HG03571 (cell line): ENCODE results near the gene CATSPER1.

Experiments used
- ATAC-seq: cut with Tn5 transposase; IDR thresholded peaks from one replicate; pipeline ENCODE4 v1.9.1; 2021; ENCODE audit not compliant: unreplicated experiment

Gene CATSPER1

GRCh38 chr11:66026017-66026529 lies at the start of gene CATSPER1:
CATSPER1 (minus strand) TSS chr11:66026479; CDS start chr11:66026379, 100 bp downstream.
- no peak for ATAC-seq

DNA sequence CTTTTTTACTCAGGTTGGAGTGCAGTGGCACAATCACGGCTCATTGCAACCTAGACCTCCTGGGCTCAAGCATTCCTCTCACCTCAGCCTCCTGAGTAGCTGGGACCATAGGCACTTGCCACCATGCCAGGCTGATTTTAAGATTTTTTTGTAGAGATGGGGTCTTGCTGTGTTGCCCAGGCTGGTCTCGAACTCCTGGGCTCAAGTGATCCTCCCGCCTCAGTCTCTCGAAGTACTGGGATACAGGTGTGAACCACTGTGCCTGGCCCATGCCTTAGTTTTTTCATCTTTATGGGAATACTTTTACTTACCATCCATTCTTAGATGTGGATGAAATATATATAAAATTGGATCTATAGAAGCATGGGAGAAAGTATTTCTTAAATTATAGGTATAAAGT lies 49.0 kb upstream of the CATSPER1 start:
- no peak for ATAC-seq

DNA sequence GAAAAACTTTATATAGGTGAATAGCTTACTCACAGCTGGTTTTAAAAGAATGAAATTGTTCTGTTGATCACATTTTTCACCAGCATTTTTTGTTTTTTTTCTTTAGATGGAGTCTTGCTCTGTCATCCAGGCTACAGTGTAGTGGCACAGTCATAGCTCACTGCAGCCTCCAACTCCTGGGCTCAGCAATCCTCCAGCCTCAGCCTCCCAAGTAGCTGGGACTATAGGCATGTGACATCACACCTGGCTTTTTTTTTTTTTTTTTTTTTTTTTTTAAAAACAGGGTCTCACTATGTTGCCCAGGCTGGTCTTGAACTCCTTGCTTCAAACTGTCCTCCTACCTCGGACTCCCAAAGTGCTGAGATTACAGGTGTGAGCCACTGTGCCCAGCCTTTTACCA lies 47.4 kb upstream of the CATSPER1 start:
- no peak for ATAC-seq

DNA sequence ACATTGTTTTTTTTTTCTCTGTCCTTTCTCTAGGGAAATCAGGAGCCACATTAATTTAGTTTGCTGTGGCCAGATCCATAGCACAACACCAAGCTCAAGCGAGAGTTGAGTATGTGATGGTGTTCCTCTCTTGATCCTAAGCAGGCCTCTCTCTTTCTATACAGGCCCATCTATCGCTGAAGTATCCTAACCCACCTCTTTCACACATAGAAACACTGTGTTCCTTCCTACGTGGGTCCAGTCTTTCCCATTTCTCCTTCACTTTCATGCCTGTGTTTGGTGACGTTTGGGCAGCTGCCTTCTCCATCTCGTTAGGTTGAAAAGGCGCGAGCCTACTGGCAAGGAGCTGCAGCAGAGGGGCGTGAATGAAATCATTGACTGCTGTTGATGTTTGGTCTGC lies 46.2 kb upstream of the CATSPER1 start:
- ATAC-seq, result no peak

DNA sequence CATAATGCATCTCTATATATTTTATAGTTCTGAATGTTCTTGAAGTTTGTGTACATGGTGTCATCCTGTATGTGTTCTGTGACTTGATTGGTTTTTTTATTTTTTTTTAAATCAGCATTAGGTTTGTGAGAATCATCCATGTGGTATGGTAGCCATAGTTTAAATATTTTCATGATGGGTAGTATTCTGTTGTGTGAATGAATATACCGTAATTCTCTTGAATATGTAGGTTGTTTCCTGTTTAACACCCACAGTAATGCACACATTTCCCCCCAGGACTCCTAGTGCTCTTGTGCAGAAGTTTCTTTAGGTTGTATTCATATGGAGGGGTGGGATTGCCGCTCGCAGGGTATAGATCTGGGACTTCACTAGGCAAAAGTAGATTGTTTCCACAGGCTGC lies 45.8 kb upstream of the CATSPER1 start:
- no peak for ATAC-seq

DNA sequence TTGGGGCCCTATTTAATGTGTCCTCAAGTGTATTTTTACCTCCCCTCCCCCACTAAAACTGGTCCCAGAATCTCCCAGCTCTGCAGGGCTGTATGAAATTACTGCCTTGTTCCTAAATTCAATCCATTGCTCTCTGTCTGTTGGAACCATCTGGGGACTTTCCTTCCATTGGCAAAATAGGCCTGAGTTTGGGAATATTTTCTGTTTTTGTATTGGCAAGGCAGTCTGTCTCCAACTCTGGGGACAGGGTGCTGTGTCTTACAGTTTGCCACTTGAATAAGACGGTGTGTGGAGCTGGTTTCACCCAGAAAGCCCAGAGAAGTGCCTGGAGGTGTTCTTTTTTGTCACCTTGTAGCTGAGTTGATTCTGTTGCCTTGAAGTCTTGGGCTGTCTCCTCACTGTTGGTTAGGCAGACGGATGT lies 45.1 kb upstream of the CATSPER1 start:
- ATAC-seq, result no peak

DNA sequence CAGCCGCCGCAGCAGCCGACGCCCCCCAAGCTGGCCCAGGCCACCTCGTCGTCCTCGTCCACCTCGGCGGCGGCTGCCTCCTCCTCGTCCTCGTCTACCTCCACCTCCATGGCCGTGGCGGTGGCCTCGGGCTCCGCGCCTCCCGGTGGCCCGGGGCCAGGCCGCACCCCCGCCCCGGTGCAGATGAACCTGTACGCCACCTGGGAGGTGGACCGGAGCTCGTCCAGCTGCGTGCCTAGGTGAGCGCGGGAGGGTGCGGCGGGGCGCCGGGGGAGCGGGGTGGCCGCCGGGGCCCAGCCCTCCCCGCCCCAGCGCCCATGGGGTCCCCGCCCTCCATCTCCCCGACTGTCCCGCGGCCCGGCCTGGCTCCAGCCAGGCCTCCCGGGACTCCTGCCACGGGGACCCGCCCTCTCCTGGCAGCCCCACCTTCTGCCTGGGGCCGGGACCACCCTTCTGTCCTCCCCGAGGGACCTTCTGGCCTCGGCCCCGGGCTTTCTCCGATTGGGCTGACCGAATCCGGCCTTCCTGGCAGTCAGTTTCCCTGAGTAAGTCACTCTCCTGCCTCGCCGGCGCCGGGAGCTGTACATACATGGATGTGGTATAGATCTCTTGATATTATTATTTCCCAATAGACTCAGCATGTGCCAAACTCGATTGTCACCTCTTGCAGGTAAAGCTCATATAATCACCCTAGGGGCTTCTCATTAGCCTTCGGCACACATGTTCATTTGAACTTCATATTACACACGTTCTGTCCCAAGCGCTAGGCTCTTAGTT lies 44.5 kb upstream of the CATSPER1 start:
- ATAC-seq, result peak; percentile 2

DNA sequence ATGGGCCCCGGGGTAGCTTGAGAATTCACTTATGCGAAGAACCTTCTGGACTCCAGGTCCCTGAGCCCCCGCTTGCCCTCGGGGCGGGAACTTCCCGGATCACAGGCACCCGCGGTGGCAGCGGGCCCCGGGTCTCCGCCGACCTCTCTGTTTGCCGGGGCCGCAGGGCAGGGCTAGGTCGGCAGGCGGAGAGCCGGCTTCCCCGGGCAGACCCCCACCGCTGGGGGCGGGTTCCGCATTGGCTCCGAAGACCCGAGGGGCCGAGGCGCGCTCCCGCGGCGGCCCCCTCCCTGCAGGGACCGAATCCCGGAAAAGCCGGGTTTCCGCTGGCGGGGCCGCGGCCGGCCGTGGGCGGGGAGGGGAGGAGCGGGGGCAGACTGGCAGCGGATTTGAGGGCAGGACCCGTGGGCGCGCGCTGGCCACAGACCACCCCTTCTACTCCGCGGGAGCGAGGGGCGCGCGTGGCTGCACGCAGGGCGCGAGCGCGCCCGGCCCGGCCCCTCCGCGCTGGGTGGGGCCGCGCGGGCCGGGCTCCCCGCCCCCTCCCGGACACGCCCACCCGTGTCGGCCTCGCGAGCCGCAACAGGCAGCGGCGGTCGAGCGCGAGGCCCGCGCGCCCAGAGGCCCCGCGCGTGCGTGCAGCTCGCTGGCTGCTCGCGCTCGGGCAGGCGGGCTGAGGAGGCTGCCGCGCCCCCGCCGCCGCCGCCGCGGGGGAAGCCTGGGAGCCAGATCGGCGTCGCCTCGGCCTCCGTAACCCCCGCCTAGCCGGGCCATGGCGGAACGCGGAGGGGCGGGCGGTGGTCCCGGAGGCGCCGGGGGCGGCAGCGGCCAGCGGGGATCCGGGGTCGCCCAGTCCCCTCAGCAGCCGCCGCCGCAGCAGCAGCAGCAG lies 43.7 kb upstream of the CATSPER1 start, which contains the start of gene PACS1:
PACS1 (plus strand) TSS at position 558 of the 889 bp plus-strand sequence; CDS start at position 773, 215 bp downstream.
- peak; percentile 57 for ATAC-seq

DNA sequence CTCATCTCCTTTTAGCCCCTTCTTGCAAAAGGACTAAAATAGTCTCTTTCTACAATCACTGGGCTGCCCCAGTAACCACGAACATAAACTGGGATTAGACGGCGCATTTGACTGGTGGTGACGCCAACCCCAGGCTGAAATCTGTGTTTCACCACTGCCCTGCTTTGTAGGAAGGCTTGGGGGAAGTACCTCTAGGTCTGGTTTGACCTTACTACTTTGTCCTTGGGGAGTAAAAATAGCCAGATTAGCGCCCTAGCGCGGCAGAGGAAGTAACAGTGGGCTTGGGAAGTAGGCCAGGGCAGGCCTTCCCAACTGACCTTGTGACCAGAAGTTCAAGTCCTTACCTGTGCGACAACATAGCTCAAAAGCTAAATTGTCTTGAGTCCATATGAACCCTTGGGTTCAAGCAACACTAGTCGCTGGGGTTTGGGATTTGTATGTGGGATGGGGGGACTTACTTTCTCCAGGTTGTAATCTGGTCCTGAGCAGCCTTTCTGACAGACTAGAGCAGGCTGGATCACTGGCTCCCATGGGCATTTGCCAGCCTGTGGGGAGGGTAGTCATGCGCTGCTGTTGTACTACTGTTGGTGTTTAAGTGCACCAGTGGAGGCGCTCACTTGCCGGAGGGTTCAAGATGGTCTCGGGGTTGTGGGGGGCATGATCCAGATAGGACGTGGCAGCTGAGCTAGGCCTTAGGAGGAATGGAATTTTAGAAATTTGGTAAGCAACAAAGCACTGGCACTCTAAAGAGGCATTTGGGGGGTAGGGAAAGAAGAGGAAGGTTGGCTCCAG lies 42.8 kb upstream of the CATSPER1 start:
- ATAC-seq, result peak; percentile 5

DNA sequence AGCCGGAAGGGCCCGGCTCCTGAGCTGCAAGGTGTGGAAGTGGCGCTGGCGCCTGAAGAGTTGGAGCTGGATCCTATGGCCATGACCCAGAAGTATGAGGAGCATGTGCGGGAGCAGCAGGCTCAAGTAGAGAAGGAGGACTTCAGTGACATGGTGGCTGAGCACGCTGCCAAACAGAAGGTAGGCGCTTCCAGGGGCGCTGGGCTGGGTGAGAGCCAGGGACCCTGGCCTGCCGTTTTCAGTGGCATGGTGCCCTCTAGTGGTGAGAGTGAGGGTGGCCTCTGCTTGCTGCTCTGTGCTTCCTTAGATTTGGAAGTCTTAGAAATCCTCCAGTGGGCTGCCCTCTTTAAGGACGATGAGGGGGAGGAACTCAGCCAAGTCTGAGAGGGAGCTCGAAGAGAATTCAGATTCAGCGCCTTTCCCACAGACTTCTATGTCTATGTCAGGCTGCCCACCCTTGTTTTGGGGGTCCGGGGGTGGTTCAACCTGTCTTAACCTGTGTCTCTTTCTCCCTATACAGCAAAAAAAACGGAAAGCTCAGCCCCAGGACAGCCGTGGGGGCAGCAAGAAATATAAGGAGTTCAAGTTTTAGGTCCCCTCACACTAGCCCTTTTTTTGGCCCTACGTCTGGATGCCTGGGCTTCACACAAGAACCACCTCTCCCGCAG lies 42.0 kb upstream of the CATSPER1 start:
- ATAC-seq, result no peak

GRCh38 chr11:66067640-66068039 lies 41.4 kb upstream of the CATSPER1 start:
- ATAC-seq, result no peak

DNA sequence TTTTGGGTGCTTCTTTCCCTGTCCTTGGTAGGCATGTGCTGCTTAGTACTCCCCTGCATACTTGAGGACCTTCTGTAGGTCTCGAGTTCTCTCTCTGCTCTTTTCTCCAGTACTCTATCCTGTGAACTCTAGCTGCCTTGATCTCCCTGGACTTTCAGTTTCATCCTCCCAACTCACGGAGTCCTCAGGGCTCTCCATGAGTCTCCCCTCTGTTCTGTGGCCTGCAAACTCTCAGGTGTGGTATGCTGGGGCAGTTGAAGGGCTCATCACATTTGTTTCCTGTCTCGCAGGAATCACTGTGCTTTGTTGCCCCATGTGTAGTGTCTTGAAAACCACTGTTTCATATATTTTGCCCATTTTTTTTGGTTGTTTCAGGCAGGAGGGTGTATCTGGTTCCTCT lies 40.5 kb upstream of the CATSPER1 start:
- ATAC-seq, result no peak

GRCh38 chr11:66064571-66064970 lies 38.3 kb upstream of the CATSPER1 start:
- no peak for ATAC-seq

DNA sequence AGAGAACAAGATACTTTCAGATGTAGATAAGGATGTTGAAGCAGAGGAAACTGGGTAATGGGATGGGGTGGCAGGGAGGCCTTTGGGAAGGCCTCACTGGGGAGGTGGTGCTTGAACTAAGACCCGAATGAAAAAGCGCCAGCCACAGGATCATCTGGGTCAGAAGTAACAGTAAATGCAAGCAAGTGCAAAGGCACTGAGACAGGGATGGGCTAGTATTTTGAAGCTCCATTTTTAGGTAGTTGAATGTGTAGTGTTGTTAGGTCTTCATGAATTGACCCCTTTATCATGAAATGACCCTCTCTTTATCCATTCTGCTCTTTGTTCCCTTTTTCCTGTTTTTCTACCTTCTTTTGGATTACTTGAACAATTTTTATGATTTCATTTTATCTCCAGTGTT lies 37.6 kb upstream of the CATSPER1 start:
- no peak for ATAC-seq

DNA sequence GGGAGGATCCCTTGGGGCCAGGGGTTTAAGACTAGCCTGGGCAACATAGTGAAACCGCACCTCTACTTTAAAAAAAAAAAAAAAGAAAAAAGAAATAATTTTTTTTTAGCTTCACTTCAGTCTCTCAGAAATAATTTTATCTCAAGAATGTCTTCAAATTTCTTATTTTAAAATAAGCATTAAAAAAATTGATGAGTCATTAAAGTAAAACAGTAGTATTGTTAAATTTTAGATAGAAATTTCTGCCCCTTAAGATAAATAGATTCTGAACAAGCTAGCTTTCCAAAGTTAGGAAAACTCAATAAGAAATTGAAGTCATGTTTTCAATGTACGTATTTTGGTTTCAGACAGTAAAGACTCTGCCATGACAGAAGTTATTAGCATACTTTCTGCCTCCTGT lies 36.1 kb upstream of the CATSPER1 start:
- ATAC-seq, result no peak

DNA sequence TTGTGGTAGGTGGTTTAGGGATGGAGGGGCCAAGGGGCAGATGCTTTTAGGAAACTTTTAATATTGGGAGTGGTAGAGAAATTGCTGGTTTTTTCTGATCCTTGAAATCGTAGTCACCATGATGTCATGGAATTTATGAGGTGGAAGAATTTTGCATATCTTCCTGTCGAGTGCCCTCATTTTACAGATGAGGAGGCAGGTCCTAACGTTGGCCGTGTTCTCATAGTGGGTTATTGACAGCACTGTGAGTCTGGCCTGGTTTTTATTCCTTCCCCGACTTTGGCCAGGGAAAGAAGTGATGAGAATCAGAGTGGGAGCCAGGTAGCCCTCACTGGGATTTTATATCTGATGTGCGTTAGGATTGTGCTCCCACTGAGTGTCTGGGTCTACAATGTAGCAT lies 35.0 kb upstream of the CATSPER1 start:
- no peak for ATAC-seq

GRCh38 chr11:66059966-66060680 lies 33.8 kb upstream of the CATSPER1 start:
- ATAC-seq, result no peak

DNA sequence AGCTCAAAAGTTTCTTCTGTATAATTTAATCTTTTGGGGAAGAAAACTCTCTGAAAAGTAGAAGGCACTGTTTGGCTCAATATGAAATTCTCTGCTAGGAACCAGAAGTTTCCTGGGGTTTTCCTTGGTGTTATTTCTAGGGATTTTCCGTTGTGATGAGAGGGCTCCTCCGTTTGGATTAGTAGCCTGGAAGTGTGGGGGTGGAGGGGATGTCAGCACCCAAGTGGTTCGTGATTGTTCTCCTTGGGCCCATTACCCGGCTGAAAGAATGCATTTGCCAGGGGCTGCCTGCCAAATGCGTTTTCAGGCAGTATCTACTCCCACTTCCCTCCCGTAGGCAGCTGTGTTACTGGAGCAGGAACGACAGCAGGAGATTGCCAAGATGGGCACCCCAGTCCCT lies 30.2 kb upstream of the CATSPER1 start:
- ATAC-seq, result no peak

DNA sequence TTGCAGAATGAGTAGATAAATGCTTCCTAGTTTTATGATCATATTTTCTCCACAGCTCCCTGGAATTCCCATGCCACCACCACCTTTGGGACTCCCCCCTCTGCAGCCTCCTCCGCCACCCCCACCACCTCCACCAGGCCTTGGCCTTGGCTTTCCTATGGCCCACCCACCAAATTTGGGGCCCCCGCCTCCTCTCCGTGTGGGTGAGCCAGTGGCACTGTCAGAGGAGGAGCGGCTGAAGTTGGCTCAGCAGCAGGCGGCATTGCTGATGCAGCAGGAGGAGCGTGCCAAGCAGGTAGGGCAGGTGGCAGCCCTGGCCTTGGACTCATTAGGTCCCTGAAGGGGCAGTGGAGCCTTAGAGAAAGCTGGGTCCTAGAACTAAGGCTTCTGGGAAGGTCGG lies 28.7 kb upstream of the CATSPER1 start:
- ATAC-seq, result no peak

GRCh38 chr11:66052664-66052982 lies 26.3 kb upstream of the CATSPER1 start:
- no peak for ATAC-seq
